Measurements from ENCODE around the gene GRAMD2B.

DNA sequence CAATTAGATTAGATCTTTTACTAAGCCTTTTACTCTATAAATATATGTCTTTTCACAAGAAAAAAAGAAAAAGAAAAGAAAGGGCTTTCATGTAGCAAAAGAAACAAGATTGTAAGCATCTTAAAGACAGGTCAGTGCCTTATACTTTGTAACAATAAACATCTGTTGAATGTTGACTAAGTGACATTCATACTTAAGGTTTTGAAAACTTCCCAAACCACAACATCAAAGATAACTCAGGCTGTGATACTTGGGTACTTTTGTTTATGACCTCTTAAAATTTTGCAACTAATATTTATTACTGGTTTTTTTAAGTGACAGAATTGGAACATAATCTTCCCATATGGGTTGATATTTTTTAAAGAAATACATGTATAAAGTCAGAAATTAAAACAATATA lies 7.4 kb downstream of the GRAMD2B start:
- TF ChIP-seq, protein P1, sequence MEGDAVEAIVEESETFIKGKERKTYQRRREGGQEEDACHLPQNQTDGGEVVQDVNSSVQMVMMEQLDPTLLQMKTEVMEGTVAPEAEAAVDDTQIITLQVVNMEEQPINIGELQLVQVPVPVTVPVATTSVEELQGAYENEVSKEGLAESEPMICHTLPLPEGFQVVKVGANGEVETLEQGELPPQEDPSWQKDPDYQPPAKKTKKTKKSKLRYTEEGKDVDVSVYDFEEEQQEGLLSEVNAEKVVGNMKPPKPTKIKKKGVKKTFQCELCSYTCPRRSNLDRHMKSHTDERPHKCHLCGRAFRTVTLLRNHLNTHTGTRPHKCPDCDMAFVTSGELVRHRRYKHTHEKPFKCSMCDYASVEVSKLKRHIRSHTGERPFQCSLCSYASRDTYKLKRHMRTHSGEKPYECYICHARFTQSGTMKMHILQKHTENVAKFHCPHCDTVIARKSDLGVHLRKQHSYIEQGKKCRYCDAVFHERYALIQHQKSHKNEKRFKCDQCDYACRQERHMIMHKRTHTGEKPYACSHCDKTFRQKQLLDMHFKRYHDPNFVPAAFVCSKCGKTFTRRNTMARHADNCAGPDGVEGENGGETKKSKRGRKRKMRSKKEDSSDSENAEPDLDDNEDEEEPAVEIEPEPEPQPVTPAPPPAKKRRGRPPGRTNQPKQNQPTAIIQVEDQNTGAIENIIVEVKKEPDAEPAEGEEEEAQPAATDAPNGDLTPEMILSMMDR (IDR thresholded peaks at IDR 0.05), result no peak
- TF ChIP-seq POLR2A (IDR thresholded peaks at IDR 0.05), result no peak
